Stimulated activated CD4-positive, alpha-beta T cell treated with anti-CD3 and anti-CD28 coated beads, Interleukin-15, amount 100 ng/mL, for 1 hour (primary cell): ENCODE measurements around the gene RTKN.

ENCODE experiments used
- DNase-seq, 2 donors: peaks; one replicate each; pipeline ENCODE4 v3.0.0-alpha.2; 2020; ENCODE audit warnings: low read depth in 1 of 2, low spot score in 1 of 2

Gene RTKN

GRCh38 chr2:74417763-74418162 is 24.0 kb downstream of the RTKN start:
- DNase-seq = no peak

DNA sequence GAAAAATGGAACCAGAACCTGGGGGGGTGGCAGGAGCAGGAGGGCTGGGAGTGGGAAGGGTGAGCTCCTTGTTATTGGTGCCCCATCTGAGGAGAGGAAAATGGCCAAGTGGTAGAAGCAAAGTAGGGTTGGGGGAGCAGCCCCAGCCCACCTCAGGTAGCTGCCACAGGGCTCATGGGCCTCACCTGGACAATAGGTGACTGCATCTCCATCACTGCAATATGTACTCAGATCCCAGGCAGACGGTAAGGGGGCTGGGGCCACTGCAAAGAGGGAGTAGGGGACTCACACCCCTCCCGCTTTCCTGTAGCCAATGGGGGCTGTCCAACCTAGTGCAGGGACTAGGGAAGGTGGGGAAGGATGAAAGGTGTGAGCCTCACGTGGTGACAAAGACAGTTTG is 24.5 kb downstream of the RTKN start:
- no peak for DNase-seq

DNA sequence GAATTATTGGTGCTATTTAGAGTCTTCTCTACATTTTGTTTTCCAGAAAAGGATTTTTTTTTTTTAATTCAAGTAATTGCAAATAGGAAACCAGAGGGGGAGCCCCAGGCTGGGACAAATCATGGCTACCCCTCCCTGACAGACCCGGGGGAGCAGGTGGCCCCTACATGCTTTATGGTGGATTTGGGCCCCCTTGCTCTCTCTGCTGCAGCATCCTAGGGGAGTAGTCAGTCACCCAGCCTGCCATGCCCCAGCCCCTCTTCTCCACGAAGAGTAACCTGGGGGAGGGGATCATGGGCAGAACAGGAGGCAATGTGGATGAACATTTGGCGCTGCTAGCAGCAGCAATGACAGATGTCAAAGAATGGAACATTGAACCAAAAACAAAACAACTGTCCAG is 25.0 kb downstream of the RTKN start:
- no peak for DNase-seq

GRCh38 chr2:74415762-74416395 is 25.9 kb downstream of the RTKN start:
- DNase-seq = no peak

- DNase-seq = no peak
Observed at GRCh38 chr2:74414881-74415761, 26.6 kb downstream of the RTKN start.

- no peak for DNase-seq
Observed at GRCh38 chr2:74414441-74414840, 27.3 kb downstream of the RTKN start.

GRCh38 chr2:74413001-74413698 is 28.6 kb downstream of the RTKN start:
- no peak for DNase-seq

DNA sequence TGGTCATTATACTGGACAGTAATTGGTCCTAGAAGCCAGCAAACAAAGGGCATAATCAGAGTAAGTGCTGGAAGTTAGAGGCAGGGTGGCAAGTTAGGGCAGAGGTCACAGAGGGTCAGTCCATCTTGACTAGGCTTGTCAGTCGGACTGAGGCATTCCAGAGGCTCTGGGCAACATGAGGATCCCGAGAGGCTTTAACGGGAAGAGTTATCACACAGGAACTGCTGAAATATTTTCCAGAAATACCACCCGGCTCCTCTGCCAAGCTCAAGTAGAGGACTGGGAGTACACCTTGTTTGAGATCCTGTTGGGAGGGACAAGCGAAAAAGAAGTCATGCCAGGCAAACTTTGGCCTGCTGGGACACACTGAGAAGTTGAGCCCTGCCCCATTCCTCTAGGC is 34.1 kb downstream of the RTKN start:
- DNase-seq = no peak

- DNase-seq = no peak
Observed at GRCh38 chr2:74406035-74406434, 35.7 kb downstream of the RTKN start.

- no peak for DNase-seq
Observed at GRCh38 chr2:74401891-74402290, 39.8 kb downstream of the RTKN start.

GRCh38 chr2:74399785-74400184 is 42.0 kb downstream of the RTKN start:
- no peak for DNase-seq

- DNase-seq = no peak
Observed at GRCh38 chr2:74396149-74396548, 45.6 kb downstream of the RTKN start.

- no peak for DNase-seq
Observed at GRCh38 chr2:74393525-74393924, 48.2 kb downstream of the RTKN start.

DNA sequence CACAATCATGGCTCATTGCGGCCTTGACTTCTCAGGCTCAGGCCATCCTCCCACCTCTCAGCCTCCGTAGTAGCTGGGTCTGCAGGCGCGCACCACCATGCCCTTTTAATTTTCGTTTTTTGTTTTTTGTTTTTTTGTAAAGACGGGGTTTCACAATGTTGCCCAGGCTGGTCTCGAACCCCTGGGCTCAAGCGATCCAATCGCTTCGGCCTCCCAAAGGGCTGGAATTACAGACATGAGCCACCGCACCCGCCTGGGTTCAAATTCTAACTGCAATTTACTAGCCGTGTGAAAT is 49.3 kb downstream of the RTKN start:
- no peak for DNase-seq

DNA sequence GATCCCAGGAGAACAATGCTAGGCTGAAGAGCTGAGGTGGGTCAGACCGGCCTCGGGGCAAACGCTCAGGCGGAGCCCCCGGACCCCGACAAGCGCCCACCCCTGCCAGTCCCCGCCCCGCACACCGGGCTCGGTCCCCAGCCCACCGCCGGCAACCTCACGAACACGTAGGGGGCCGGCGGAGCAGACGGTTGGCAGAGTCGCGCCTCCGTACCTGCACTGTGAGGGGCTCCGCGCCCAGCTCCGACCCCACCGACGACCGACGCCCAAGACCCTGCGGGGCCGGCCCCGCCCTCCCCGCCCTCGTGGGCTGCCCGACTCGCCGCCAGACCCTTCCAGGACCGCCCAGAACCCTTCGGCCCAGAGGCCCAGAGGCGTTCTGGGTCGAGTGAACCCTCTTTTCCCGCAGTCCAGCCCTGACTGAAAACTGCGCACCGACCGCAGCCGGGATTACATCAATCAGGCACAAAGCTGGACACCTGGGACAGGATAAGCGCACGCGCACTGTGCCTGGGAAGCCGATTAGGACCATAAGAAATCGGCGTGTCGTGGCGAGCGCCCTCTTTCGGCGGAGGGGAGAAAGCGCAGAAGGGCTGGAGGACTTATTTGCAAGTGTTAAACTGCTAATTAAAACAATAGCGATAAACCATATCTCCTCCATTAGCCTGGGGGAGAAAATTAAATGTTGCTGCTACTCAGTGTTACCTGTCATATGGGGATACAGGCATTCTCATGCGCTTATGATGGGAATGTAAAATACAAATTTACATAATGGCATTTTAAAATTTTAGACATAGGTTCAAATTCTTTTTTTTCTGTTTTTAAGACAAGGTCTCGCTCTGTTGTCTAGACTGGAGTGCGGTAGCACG is 49.9 kb downstream of the RTKN start:
- DNase-seq = peak; percentile 92 to 93

DNA sequence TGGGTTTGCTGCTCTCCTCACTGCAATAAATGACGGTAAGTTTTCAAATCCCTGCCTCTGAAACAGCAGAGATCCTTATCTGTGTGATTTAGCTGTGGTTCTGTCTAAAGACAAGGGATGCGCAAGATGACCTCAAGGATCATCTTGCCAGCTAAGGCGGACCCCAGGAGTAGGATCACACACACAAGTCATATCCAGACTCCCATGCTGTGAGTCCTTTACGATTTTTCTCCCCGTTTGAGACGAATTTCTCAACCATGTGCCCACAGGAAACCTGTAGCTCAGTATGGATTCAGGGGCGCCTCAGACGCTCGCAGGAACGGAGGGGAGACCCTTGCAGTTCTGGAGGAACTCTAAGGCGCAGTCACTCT is 50.5 kb downstream of the RTKN start:
- no peak for DNase-seq

DNA sequence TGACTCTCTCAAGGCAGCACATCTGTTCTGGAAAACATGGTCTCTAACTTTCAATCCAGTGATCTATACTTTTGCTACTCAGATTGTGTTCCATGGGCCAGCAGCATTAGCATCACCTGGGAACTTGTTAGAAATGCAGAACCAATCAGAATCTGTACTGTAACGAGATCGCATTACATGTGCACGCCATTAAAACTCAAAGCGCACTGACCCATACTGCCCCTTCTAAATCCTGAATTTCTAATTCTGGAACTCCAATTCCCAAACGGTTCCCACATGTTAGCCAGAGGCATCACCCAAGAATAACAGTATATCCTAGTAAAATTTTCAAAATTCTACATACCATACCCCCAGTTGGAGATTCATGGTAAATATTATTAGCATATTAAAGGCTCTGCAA is 51.1 kb downstream of the RTKN start:
- DNase-seq = no peak

DNA sequence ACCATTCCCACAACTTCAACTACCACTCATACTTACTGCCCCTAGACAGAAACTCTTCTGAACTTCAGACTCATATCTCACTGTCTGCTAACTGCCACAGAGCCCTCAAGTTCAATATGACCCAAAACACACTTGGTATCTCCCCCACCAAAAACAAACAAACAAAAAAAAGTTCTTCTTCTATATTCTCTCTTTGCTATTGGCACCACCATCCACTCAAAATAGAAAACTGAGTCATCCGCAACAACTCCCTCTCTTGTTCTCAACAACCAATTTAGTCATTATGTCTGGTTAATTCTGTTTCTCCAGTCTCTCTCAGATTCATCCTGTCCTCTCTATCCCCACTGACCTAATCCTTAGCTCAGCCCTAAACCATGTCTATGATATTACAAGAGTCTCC is 54.4 kb downstream of the RTKN start:
- no peak for DNase-seq

- DNase-seq = no peak
Observed at GRCh38 chr2:74385396-74385795, 56.3 kb downstream of the RTKN start.

DNA sequence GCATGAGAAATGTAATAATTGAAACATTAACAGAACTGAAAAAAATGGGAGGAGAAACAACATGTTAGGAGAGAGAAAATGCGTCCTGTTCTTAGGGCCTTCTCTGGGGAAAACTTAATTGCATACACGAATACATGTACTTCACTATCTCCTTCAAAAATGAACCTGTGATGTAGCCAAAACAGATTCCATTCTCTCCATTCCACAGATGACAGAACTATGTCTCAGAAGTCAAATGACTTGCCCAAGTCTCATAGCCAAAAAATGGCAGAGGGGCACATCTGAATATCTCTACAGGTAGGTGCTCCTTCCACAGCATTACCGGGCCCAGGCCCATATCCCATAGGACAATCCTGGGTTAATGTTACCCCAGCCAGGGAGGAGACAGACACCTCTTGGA is 57.7 kb downstream of the RTKN start:
- no peak for DNase-seq

GRCh38 chr2:74383254-74383653 is 58.5 kb downstream of the RTKN start:
- no peak for DNase-seq
